Chondrocyte (in vitro differentiated cells): Measurements from ENCODE around the gene PGRMC1. TPM values are rescaled to one million over a fixed set of nuclear protein-coding genes. Genes with fewer than 3 reads are reported as not detected.
"Not testable (repeated sequence)": the region's sequence is repeated elsewhere in the genome, so short reads cannot be mapped to it uniquely, and the experiment has no call there.

ENCODE experiments used
- DNase-seq: peaks from one replicate; pipeline ENCODE4 v3.0.0; 2021; ENCODE audit warnings: mixed read lengths, low spot score
- H3K27ac Mint-ChIP-seq: one replicate; pipeline ENCODE4 v1.8.0; 2021; ENCODE audit warnings: mild to moderate bottlenecking, moderate library complexity, mixed read lengths; ENCODE audit not compliant: unreplicated experiment
- H3K27me3 Mint-ChIP-seq: 2 replicates; pipeline ENCODE4 v1.8.0; 2021; ENCODE audit warnings: low read depth, mixed read lengths
- H3K36me3 Mint-ChIP-seq: 2 replicates; pipeline ENCODE4 v1.8.0; 2021; ENCODE audit warnings: low read depth, mixed read lengths
- H3K4me1 Mint-ChIP-seq: 2 replicates; pipeline ENCODE4 v1.8.0; 2021; ENCODE audit warnings: low read depth, mild to moderate bottlenecking, mixed read lengths
- H3K4me3 Mint-ChIP-seq: one replicate; pipeline ENCODE4 v1.8.0; 2021; ENCODE audit warnings: mild to moderate bottlenecking, moderate library complexity, mixed read lengths; ENCODE audit not compliant: unreplicated experiment
- H3K9me3 Mint-ChIP-seq: 2 replicates; pipeline ENCODE4 v1.8.0; 2021; ENCODE audit warnings: low read depth, mixed read lengths
- total RNA-seq: library from RNA; stranded (reverse); gene quantifications from 3 replicates; pipeline ENCODE4 v1.2.1, GENCODE V29; 2021
- TF ChIP-seq, protein P1 (sequence below): fragments of 200-600 bp; sonication (generic); IDR thresholded peaks from 2 replicates; pipeline ENCODE4 v1.5.0; 2021; ENCODE audit warnings: antibody characterized with exemption, mild to moderate bottlenecking, moderate library complexity

Gene PGRMC1
- total RNA-seq, 1 donor from 2014 or later, result 59.9 TPM

DNA sequence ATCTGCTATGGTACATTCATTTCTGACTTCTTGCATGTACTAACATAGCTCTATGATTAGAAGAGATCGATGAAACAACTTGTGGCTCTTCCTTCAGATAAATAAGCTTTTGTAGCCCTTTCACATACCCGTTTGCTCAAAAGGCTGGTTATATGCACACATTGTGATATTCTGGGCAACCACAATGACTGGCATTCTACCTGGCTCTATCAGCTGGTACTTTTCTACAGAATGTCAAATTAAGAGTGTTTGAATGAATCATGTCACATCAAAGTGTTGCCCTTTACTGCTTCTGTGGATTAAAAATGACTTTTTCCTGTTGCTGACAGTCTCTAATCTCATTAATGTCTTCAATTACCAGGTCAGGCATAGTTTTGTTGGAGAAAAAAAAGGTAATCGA lies 11.6 kb downstream of the PGRMC1 start:
- TF ChIP-seq, protein P1, sequence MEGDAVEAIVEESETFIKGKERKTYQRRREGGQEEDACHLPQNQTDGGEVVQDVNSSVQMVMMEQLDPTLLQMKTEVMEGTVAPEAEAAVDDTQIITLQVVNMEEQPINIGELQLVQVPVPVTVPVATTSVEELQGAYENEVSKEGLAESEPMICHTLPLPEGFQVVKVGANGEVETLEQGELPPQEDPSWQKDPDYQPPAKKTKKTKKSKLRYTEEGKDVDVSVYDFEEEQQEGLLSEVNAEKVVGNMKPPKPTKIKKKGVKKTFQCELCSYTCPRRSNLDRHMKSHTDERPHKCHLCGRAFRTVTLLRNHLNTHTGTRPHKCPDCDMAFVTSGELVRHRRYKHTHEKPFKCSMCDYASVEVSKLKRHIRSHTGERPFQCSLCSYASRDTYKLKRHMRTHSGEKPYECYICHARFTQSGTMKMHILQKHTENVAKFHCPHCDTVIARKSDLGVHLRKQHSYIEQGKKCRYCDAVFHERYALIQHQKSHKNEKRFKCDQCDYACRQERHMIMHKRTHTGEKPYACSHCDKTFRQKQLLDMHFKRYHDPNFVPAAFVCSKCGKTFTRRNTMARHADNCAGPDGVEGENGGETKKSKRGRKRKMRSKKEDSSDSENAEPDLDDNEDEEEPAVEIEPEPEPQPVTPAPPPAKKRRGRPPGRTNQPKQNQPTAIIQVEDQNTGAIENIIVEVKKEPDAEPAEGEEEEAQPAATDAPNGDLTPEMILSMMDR, result no peak
- DNase-seq, result no peak
- Mint-ChIP-seq H3K9me3 (no peaks in the 10 kb centered on the region), H3K4me1 (no peaks in the 10 kb centered on the region), H3K36me3 (peaks cover 7% of the 10 kb centered on the region), H3K27me3 (no peaks in the 10 kb centered on the region), H3K4me3 (no peak overlapping the region), H3K27ac (no peak overlapping the region)

DNA sequence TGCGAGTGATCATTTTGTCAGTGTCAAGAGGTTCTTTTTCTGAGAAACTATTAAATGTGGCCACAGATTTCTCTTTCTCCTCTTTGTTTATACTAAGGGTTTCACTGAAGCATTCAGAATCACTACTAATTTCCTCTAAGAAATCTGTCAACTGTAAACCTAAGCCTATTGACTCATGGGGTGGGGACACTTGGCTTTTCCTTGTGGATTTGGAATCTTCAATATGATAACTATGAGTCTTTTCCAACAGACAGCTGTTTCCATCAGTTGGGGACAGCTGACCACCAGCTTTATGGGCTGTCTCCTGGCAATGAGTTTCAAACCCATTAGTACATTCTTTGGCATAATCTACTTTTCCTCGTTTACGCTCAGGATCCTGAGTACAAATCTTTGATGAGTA lies 13.8 kb downstream of the PGRMC1 start:
- no peaks in the 10 kb centered on the region for H3K27me3 Mint-ChIP-seq
- no peak for DNase-seq
- no peaks in the 10 kb centered on the region for H3K9me3 Mint-ChIP-seq
- H3K4me1 Mint-ChIP-seq, result no peaks in the 10 kb centered on the region
- no peak overlapping the region for H3K4me3 Mint-ChIP-seq
- TF ChIP-seq, protein P1, result no peak
- H3K27ac Mint-ChIP-seq, result no peak overlapping the region
- peaks cover 5% of the 10 kb centered on the region for H3K36me3 Mint-ChIP-seq

DNA sequence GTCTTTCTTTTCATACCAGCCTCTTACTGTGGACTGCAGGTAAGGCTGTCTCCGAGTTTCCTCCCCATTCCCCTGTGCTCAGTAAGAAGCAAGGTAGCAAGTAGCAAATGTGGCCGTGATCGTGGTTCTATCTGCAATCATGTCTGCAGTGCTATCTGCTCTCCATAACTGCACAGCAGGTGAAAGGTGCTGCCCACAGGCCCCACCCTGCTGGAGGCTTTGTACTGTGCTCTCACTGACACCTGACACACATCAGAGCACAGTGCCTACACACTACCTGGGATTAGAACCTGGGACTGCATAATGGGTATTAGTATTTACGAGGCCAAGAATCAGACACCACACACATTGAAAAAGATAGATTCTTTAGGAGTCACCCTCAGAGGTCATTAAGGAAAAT lies 15.3 kb downstream of the PGRMC1 start:
- H3K4me3 Mint-ChIP-seq, result no peak overlapping the region
- H3K9me3 Mint-ChIP-seq, result no peaks in the 10 kb centered on the region
- H3K27ac Mint-ChIP-seq, result no peak overlapping the region
- H3K36me3 Mint-ChIP-seq, result no peaks in the 10 kb centered on the region
- no peaks in the 10 kb centered on the region for H3K4me1 Mint-ChIP-seq
- H3K27me3 Mint-ChIP-seq, result no peaks in the 10 kb centered on the region
- DNase-seq, result no peak
- TF ChIP-seq, protein P1, result no peak

DNA sequence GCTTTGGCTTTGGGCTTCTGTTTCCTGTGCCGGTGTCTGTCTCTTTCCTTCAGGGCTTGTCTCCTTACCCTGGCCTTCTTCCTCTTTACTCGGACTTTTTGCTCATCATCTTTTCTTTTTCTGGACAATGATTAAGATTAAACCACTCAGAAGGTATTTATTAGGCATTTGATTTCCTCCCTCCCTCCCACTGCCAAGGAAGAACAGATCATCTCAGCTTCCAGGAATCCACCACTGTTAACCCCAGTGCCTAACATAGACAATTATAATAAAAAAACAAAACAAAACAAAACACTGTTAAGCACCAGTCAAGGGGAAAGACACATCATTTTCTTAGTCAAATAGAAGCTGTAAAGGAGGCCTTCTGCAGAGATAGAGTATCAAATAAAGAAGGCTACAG lies 16.6 kb downstream of the PGRMC1 start:
- Mint-ChIP-seq H3K4me3 (no peak overlapping the region), H3K4me1 (no peaks in the 10 kb centered on the region), H3K9me3 (no peaks in the 10 kb centered on the region), H3K36me3 (no peaks in the 10 kb centered on the region), H3K27me3 (no peaks in the 10 kb centered on the region), H3K27ac (no peak overlapping the region)
- no peak for DNase-seq
- TF ChIP-seq, protein P1, result no peak

DNA sequence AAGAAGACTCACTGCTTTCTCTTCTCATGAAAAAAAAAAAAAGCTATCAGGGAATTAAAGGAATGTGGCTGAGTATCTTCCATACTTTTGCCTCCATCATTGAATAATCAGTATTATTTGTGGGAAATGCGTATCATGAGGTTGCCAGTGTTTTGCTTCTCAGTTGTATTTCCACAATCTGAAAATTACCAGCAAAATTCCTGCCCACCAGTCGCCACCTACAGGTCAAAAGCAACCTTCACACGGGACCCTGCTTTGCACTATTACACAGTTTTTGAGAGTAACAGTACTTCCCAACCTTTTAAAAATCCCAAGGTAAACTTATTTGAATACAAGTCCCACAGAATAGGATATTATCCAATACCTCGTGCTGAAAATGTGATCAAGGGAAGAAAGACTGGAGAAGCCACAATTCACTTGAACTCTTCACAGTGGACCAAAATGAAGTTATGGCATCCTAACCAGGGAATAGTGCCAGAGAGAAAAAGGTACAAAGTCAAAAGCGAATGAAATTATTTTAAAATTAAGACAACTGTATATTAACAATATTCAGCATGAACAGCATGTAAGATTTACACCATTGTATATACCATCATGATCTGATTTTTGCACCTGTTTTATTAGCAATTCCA lies 30.4 kb downstream of the PGRMC1 start:
- TF ChIP-seq, protein P1, result peak; percentile 79

DNA sequence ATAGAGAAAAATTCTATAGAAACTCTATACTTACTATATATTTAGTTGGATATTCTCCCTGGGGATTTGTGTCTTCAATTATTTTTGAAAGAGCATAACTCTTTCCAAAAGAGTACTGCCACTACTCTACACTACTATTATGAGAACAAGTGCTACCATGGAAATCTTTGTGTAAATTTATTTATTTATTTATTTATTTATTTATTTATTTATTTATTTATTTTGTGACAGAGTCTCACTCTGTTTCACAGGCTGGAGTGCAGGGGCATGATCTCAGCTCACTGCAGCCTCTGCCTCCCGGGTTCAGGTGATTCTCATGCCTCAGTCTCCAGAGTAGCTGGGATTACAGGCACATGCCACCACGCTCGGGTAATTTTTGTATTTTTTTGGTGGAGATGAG lies 31.0 kb downstream of the PGRMC1 start:
- not testable (repeated sequence) for H3K27ac Mint-ChIP-seq, H3K4me3 Mint-ChIP-seq, H3K36me3 Mint-ChIP-seq, H3K27me3 Mint-ChIP-seq, H3K9me3 Mint-ChIP-seq, H3K4me1 Mint-ChIP-seq, DNase-seq

More for the DNA sequence above, 30.4 kb downstream of the PGRMC1 start:
- H3K27me3 Mint-ChIP-seq, result peaks cover 2% of the 10 kb centered on the region
- H3K27ac Mint-ChIP-seq, result no peak overlapping the region
- H3K4me3 Mint-ChIP-seq, result no peak overlapping the region
- peaks cover 5% of the 10 kb centered on the region for H3K4me1 Mint-ChIP-seq
- peaks cover 2% of the 10 kb centered on the region for H3K9me3 Mint-ChIP-seq
- no peak for DNase-seq
- H3K36me3 Mint-ChIP-seq, result no peaks in the 10 kb centered on the region
